ENCODE measurements around the gene SLC39A1.

GRCh38 chr1:153958961-153959260 lies 4.4 kb downstream of the SLC39A1 start:
- TF ChIP-seq GATA2 (IDR thresholded peaks at IDR 0.05; ENCODE audit: low read depth, low read length) (no peak), GATA3 (IDR thresholded peaks at IDR 0.05; ENCODE audit: low read depth, low read length) (no peak)

All from SH-SY5Y (cell line).